HG03064 (cell line): ENCODE results near the gene ARHGAP8.

Source experiments
- ATAC-seq: cut with Tn5 transposase; IDR thresholded peaks from one replicate; pipeline ENCODE4 v1.9.1; 2021; ENCODE audit warnings: low read depth; ENCODE audit not compliant: unreplicated experiment

The ARHGAP8 gene

GRCh38 chr22:44760476-44760875 lies 8.1 kb downstream of the ARHGAP8 start:
- no peak for ATAC-seq

GRCh38 chr22:44761025-44761424 lies 8.7 kb downstream of the ARHGAP8 start:
- ATAC-seq: no peak

- no peak for ATAC-seq
These were observed 12.0 kb downstream of the ARHGAP8 start for GRCh38 chr22:44764373-44764772.

- no peak for ATAC-seq
These were observed 12.6 kb downstream of the ARHGAP8 start for GRCh38 chr22:44764974-44765373.

GRCh38 chr22:44765571-44766285 lies 13.4 kb downstream of the ARHGAP8 start:
- ATAC-seq: no peak

GRCh38 chr22:44773082-44773481 lies 20.7 kb downstream of the ARHGAP8 start:
- ATAC-seq: no peak

- ATAC-seq: no peak
These were observed 23.5 kb downstream of the ARHGAP8 start for GRCh38 chr22:44775862-44776261.

GRCh38 chr22:44776605-44777363 lies 24.4 kb downstream of the ARHGAP8 start:
- ATAC-seq: no peak

- ATAC-seq: no peak
These were observed 25.0 kb downstream of the ARHGAP8 start for GRCh38 chr22:44777364-44777755.

- no peak for ATAC-seq
These were observed 28.6 kb downstream of the ARHGAP8 start for GRCh38 chr22:44780876-44781449.

- ATAC-seq: no peak
These were observed 30.1 kb downstream of the ARHGAP8 start for GRCh38 chr22:44782363-44782963.

GRCh38 chr22:44783091-44783490 lies 30.7 kb downstream of the ARHGAP8 start:
- ATAC-seq: no peak

- ATAC-seq: no peak
These were observed 31.2 kb downstream of the ARHGAP8 start for GRCh38 chr22:44783581-44783980.

- no peak for ATAC-seq
These were observed 33.8 kb downstream of the ARHGAP8 start for GRCh38 chr22:44786136-44786535.

GRCh38 chr22:44786610-44787009 lies 34.2 kb downstream of the ARHGAP8 start:
- no peak for ATAC-seq

- no peak for ATAC-seq
These were observed 35.5 kb downstream of the ARHGAP8 start for GRCh38 chr22:44787832-44788231.

GRCh38 chr22:44793106-44793505 lies 40.7 kb downstream of the ARHGAP8 start:
- no peak for ATAC-seq

GRCh38 chr22:44793506-44794172 lies 41.3 kb downstream of the ARHGAP8 start:
- ATAC-seq: no peak

- no peak for ATAC-seq
These were observed 43.6 kb downstream of the ARHGAP8 start for GRCh38 chr22:44795701-44796630.
